ENCODE data around the gene CYS1. TPM values are rescaled to one million over a fixed set of nuclear protein-coding genes. Genes with fewer than 3 reads are reported as not detected.

The CYS1 gene
- total and polyA plus RNA-seq, 2 of the 13 experiments (the other 11 are each of a cell fraction or from before 2014, with no cell fraction given), result 0.04 TPM; not detected in 1

DNA sequence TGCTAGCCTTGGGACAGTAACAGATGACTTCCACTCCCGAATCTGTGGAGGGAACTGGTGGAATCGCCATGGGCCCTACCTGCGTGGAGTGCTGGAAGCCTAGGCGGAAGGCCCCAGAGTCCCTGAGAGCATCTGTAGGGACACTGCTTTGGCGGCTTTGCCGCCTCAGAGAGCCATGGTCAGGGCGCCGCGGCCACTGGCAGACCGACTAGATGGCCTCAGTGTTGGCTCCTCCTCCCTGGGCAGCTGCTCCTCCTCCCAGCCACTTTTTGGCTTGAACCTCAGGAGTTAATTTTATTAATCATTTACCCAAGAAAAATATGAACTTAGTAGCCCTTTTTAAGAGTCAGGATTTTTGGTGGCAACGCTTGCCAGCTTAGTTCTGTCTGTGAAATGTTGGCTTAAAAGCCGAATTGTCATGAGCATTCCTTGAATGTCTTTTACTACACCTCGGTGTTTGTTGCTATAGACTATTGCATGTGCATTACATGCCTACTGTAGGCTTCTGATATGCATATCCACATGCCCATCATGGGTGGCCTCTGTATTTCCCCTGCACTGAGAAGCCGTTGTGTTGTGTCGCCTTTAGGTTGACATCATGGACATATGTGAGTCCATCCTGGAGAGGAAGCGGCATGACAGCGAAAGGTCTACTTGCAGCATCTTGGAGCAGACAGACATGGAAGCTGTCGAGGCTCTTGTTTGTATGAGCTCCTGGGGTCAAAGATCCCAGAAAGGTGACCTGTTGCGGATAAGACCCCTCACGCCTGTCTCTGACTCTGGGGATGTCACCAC is 34.5 kb downstream of the CYS1 start (continued):
- TF ChIP-seq, protein P1, sequence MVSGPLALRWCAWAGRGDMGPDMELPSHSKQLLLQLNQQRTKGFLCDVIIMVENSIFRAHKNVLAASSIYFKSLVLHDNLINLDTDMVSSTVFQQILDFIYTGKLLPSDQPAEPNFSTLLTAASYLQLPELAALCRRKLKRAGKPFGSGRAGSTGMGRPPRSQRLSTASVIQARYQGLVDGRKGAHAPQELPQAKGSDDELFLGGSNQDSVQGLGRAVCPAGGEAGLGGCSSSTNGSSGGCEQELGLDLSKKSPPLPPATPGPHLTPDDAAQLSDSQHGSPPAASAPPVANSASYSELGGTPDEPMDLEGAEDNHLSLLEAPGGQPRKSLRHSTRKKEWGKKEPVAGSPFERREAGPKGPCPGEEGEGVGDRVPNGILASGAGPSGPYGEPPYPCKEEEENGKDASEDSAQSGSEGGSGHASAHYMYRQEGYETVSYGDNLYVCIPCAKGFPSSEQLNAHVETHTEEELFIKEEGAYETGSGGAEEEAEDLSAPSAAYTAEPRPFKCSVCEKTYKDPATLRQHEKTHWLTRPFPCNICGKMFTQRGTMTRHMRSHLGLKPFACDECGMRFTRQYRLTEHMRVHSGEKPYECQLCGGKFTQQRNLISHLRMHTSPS (CRISPR knock-in tag; IDR thresholded peaks at IDR 0.05; ENCODE audit: low read depth), result 0 out of 2 replicates have a peak, but pooled peaks have one; percentile 36
- TF ChIP-seq, protein P2, sequence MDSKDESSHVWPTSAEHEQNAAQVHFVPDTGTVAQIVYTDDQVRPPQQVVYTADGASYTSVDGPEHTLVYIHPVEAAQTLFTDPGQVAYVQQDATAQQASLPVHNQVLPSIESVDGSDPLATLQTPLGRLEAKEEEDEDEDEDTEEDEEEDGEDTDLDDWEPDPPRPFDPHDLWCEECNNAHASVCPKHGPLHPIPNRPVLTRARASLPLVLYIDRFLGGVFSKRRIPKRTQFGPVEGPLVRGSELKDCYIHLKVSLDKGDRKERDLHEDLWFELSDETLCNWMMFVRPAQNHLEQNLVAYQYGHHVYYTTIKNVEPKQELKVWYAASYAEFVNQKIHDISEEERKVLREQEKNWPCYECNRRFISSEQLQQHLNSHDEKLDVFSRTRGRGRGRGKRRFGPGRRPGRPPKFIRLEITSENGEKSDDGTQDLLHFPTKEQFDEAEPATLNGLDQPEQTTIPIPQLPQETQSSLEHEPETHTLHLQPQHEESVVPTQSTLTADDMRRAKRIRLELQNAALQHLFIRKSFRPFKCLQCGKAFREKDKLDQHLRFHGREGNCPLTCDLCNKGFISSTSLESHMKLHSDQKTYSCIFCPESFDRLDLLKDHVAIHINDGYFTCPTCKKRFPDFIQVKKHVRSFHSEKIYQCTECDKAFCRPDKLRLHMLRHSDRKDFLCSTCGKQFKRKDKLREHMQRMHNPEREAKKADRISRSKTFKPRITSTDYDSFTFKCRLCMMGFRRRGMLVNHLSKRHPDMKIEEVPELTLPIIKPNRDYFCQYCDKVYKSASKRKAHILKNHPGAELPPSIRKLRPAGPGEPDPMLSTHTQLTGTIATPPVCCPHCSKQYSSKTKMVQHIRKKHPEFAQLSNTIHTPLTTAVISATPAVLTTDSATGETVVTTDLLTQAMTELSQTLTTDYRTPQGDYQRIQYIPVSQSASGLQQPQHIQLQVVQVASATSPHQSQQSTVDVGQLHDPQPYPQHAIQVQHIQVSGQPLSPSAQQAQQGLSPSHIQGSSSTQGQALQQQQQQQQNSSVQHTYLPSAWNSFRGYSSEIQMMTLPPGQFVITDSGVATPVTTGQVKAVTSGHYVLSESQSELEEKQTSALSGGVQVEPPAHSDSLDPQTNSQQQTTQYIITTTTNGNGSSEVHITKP (CRISPR knock-in tag; IDR thresholded peaks at IDR 0.05; ENCODE audit: low read depth), result no peak
- TF ChIP-seq U2AF1 (optimal IDR thresholded peaks at IDR 0.05; ENCODE audit: low read depth, low read length) (no peak), TBX2 (CRISPR knock-in tag; IDR thresholded peaks at IDR 0.05; ENCODE audit: borderline replicate concordance) (0 out of 2 replicates have a peak, but pooled peaks have one; percentile 29), ZNF296 (CRISPR knock-in tag; conservative IDR thresholded peaks at IDR 0.05) (0 out of 2 replicates have a peak, but pooled peaks have one; percentile 15)
- TF ChIP-seq, protein P3, sequence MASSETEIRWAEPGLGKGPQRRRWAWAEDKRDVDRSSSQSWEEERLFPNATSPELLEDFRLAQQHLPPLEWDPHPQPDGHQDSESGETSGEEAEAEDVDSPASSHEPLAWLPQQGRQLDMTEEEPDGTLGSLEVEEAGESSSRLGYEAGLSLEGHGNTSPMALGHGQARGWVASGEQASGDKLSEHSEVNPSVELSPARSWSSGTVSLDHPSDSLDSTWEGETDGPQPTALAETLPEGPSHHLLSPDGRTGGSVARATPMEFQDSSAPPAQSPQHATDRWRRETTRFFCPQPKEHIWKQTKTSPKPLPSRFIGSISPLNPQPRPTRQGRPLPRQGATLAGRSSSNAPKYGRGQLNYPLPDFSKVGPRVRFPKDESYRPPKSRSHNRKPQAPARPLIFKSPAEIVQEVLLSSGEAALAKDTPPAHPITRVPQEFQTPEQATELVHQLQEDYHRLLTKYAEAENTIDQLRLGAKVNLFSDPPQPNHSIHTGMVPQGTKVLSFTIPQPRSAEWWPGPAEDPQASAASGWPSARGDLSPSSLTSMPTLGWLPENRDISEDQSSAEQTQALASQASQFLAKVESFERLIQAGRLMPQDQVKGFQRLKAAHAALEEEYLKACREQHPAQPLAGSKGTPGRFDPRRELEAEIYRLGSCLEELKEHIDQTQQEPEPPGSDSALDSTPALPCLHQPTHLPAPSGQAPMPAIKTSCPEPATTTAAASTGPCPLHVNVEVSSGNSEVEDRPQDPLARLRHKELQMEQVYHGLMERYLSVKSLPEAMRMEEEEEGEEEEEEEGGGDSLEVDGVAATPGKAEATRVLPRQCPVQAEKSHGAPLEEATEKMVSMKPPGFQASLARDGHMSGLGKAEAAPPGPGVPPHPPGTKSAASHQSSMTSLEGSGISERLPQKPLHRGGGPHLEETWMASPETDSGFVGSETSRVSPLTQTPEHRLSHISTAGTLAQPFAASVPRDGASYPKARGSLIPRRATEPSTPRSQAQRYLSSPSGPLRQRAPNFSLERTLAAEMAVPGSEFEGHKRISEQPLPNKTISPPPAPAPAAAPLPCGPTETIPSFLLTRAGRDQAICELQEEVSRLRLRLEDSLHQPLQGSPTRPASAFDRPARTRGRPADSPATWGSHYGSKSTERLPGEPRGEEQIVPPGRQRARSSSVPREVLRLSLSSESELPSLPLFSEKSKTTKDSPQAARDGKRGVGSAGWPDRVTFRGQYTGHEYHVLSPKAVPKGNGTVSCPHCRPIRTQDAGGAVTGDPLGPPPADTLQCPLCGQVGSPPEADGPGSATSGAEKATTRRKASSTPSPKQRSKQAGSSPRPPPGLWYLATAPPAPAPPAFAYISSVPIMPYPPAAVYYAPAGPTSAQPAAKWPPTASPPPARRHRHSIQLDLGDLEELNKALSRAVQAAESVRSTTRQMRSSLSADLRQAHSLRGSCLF (CRISPR knock-in tag; IDR thresholded peaks at IDR 0.05; ENCODE audit: borderline replicate concordance), result no peak
- TF ChIP-seq, protein P4, sequence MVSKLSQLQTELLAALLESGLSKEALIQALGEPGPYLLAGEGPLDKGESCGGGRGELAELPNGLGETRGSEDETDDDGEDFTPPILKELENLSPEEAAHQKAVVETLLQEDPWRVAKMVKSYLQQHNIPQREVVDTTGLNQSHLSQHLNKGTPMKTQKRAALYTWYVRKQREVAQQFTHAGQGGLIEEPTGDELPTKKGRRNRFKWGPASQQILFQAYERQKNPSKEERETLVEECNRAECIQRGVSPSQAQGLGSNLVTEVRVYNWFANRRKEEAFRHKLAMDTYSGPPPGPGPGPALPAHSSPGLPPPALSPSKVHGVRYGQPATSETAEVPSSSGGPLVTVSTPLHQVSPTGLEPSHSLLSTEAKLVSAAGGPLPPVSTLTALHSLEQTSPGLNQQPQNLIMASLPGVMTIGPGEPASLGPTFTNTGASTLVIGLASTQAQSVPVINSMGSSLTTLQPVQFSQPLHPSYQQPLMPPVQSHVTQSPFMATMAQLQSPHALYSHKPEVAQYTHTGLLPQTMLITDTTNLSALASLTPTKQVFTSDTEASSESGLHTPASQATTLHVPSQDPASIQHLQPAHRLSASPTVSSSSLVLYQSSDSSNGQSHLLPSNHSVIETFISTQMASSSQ (IDR thresholded peaks at IDR 0.05; ENCODE audit: low read depth), result peak; percentile 74
- TF ChIP-seq, protein P4 (CRISPR knock-in tag; IDR thresholded peaks at IDR 0.05; ENCODE audit: borderline replicate concordance), result peak; percentile 22; the same call in 1 of the 2 replicates
- TF ChIP-seq, protein P5, sequence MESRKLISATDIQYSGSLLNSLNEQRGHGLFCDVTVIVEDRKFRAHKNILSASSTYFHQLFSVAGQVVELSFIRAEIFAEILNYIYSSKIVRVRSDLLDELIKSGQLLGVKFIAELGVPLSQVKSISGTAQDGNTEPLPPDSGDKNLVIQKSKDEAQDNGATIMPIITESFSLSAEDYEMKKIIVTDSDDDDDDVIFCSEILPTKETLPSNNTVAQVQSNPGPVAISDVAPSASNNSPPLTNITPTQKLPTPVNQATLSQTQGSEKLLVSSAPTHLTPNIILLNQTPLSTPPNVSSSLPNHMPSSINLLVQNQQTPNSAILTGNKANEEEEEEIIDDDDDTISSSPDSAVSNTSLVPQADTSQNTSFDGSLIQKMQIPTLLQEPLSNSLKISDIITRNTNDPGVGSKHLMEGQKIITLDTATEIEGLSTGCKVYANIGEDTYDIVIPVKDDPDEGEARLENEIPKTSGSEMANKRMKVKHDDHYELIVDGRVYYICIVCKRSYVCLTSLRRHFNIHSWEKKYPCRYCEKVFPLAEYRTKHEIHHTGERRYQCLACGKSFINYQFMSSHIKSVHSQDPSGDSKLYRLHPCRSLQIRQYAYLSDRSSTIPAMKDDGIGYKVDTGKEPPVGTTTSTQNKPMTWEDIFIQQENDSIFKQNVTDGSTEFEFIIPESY (CRISPR knock-in tag; IDR thresholded peaks at IDR 0.05), result 0 out of 2 replicates have a peak, but pooled peaks have one; percentile 28

All from HepG2 (cell line).